Liver (tissue), 9 donors: ENCODE measurements around the gene DSPP. TPM values are rescaled to one million over a fixed set of nuclear protein-coding genes. Genes with fewer than 3 reads are reported as not detected.

ENCODE experiments used
- DNase-seq: peaks from one replicate; pipeline ENCODE4 v3.0.0-alpha.2; 2017; ENCODE audit warnings: low spot score
- H3K27ac ChIP-seq, 2 donors: one replicate each; pipeline ENCODE4 v1.7.0; 2013; ENCODE audit warnings: inconsistent platforms in 2 of 2, low read length in 2 of 2, control low read depth in 1 of 2, low read depth in 1 of 2, mild to moderate bottlenecking in 1 of 2
- H3K27me3 ChIP-seq, 4 donors: one replicate each; pipeline versions ENCODE4 v1.6.1 to v1.7.0; 2013; ENCODE audit warnings: low read length in 3 of 4, inconsistent platforms in 1 of 4, mild to moderate bottlenecking in 1 of 4, moderate library complexity in 1 of 4; ENCODE audit not compliant: control insufficient read depth in 4 of 4, insufficient read depth in 4 of 4
- H3K36me3 ChIP-seq, 4 donors: one replicate each; pipeline versions ENCODE4 v1.6.1 to v1.7.0; 2013; ENCODE audit warnings: low read length in 3 of 4, mild to moderate bottlenecking in 3 of 4, low read depth in 1 of 4, moderate library complexity in 1 of 4; ENCODE audit not compliant: control insufficient read depth in 4 of 4, insufficient read depth in 3 of 4
- H3K4me1 ChIP-seq, 4 donors: one replicate each; pipeline versions ENCODE4 v1.6.1 to v1.7.0; 2013; ENCODE audit warnings: low read length in 3 of 4, mild to moderate bottlenecking in 3 of 4, moderate library complexity in 1 of 4; ENCODE audit not compliant: control insufficient read depth in 4 of 4, insufficient read depth in 4 of 4
- H3K4me3 ChIP-seq, 3 donors: one replicate each; pipeline versions ENCODE4 v1.6.1 to v1.7.0; 2013; ENCODE audit warnings: low read length in 3 of 3, control low read depth in 1 of 3, low read depth in 1 of 3, mild to moderate bottlenecking in 1 of 3
- H3K9ac ChIP-seq, 2 donors: one replicate each; pipeline ENCODE4 v1.7.0; 2013; ENCODE audit warnings: low read length in 2 of 2, mild to moderate bottlenecking in 2 of 2, moderate library complexity in 2 of 2, control low read depth in 1 of 2, low read depth in 1 of 2
- H3K9me3 ChIP-seq, 4 donors: one replicate each; pipeline versions ENCODE4 v1.6.1 to v1.7.0; 2013; ENCODE audit warnings: low read length in 3 of 4; ENCODE audit not compliant: control insufficient read depth in 4 of 4
- EGR1 ChIP-seq, 2 donors: IDR thresholded peaks; 2 replicates each; pipeline ENCODE4 v1.6.1; 2016 to 2018; ENCODE audit warnings: antibody characterized with exemption in 2 of 2, low read depth in 2 of 2
- FOXA1 ChIP-seq: IDR thresholded peaks from 2 replicates; pipeline ENCODE4 v1.6.1; 2016; ENCODE audit warnings: antibody characterized with exemption
- FOXA2 ChIP-seq: IDR thresholded peaks from 2 replicates; pipeline ENCODE4 v1.6.1; 2016; ENCODE audit warnings: antibody characterized with exemption
- GABPA ChIP-seq, 2 donors: IDR thresholded peaks in 1 of 2; conservative IDR thresholded peaks in 1 of 2; 2 replicates each; pipeline ENCODE4 v1.6.1; 2016; ENCODE audit warnings: antibody characterized with exemption in 2 of 2, mild to moderate bottlenecking in 1 of 2, moderate library complexity in 1 of 2
- HNF4A ChIP-seq, 2 donors: conservative IDR thresholded peaks; 2 replicates each; pipeline ENCODE4 v1.6.1; 2016; ENCODE audit warnings: antibody characterized with exemption in 2 of 2, mild to moderate bottlenecking in 2 of 2
- HNF4G ChIP-seq: IDR thresholded peaks from 2 replicates; pipeline ENCODE4 v1.6.1; 2016; ENCODE audit warnings: antibody characterized with exemption
- JUND ChIP-seq, 2 donors: IDR thresholded peaks; 2 replicates each; pipeline ENCODE4 v1.6.1; 2016; ENCODE audit warnings: antibody characterized with exemption in 2 of 2
- NR2F2 ChIP-seq: IDR thresholded peaks from 2 replicates; pipeline ENCODE4 v1.6.1; 2016; ENCODE audit warnings: antibody characterized with exemption
- RAD21 ChIP-seq, 2 donors: IDR thresholded peaks; 2 replicates each; pipeline ENCODE4 v1.6.1; 2016; ENCODE audit warnings: antibody characterized with exemption in 2 of 2, mild to moderate bottlenecking in 2 of 2
- WGBS: extraction: QIAGEN DNeasy Blood & Tissue Kit; methylation state at CpG from one replicate; pipeline ENCODE4 v1.1.7; 2013; 5-methylcytosine and 5-hydroxymethylcytosine counted together
- polyA plus RNA-seq, 2 donors: library from polyadenylated mRNA; stranded (reverse) in 1 of 2; unstranded in 1 of 2; fragments of 200-250 nt in 1 of 2; fragments of >200 nt in 1 of 2; fragmentation: Nextera tagmentation in 1 of 2; extraction: Ambion mirVana in 1 of 2; gene quantifications; one replicate each; pipeline versions ENCODE4 v1.2.1 to v1.2.3, GENCODE V29; 2013 to 2015
- total RNA-seq, 2 donors: library from RNA; depleted of rRNA; stranded (reverse); fragments of >200 nt; gene quantifications; one replicate each; pipeline ENCODE4 v1.2.3, GENCODE V29; 2014
- TF ChIP-seq, protein P1 (sequence below): IDR thresholded peaks from 2 replicates; pipeline ENCODE4 v1.6.1; 2016; ENCODE audit warnings: antibody characterized with exemption, mild to moderate bottlenecking
- TF ChIP-seq, protein P2 (sequence below): IDR thresholded peaks from 2 replicates; pipeline ENCODE4 v1.6.1; 2016; ENCODE audit warnings: antibody characterized with exemption
- donor health status: healthy.
- donor health status: healthy.
- donor health status: healthy.
- donor health status: healthy.
- donor health status: healthy.

The DSPP gene
- total and polyA plus RNA-seq, 4 donors: under 0.01 TPM; not detected in 3

DNA sequence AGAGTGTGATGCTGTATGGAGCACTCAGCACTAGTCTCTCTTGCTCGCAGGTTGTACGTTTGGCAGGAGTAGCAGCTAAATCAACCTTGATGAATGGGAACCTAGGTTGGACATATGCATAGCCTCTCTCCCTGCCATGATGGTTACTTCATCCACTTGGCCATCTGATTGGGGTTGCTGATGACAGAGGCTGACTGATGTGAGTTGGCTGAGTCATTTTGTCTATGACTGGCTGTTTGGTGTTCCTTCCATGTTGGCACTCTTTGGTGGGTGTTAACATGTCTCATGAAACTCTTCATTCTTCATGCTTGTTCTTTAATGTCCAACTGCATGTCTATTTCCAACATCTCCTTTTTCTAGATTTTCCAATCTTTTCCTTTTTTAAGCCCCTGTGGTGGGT is 47.5 kb upstream of the DSPP start:
- no peaks in the 10 kb centered on the region for H3K27me3 ChIP-seq
- TF ChIP-seq, protein P1, sequence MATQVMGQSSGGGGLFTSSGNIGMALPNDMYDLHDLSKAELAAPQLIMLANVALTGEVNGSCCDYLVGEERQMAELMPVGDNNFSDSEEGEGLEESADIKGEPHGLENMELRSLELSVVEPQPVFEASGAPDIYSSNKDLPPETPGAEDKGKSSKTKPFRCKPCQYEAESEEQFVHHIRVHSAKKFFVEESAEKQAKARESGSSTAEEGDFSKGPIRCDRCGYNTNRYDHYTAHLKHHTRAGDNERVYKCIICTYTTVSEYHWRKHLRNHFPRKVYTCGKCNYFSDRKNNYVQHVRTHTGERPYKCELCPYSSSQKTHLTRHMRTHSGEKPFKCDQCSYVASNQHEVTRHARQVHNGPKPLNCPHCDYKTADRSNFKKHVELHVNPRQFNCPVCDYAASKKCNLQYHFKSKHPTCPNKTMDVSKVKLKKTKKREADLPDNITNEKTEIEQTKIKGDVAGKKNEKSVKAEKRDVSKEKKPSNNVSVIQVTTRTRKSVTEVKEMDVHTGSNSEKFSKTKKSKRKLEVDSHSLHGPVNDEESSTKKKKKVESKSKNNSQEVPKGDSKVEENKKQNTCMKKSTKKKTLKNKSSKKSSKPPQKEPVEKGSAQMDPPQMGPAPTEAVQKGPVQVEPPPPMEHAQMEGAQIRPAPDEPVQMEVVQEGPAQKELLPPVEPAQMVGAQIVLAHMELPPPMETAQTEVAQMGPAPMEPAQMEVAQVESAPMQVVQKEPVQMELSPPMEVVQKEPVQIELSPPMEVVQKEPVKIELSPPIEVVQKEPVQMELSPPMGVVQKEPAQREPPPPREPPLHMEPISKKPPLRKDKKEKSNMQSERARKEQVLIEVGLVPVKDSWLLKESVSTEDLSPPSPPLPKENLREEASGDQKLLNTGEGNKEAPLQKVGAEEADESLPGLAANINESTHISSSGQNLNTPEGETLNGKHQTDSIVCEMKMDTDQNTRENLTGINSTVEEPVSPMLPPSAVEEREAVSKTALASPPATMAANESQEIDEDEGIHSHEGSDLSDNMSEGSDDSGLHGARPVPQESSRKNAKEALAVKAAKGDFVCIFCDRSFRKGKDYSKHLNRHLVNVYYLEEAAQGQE: no peak
- TF ChIP-seq GABPA (IDR thresholded peaks at IDR 0.05 in 1 of 2, conservative IDR thresholded peaks at IDR 0.05 in 1 of 2): no peak
- no peak for TF ChIP-seq HNF4G
- no peak for TF ChIP-seq FOXA2
- DNase-seq: no peak
- H3K9ac ChIP-seq: no peak overlapping the region
- no peaks in the 10 kb centered on the region for H3K9me3 ChIP-seq
- no peak overlapping the region for H3K27ac ChIP-seq
- no peaks in the 10 kb centered on the region for H3K36me3 ChIP-seq
- 90% methylated on average over 2 of the region's 2 CpGs for WGBS
- no peaks in the 10 kb centered on the region for H3K4me1 ChIP-seq
- H3K4me3 ChIP-seq: no peak overlapping the region

DNA sequence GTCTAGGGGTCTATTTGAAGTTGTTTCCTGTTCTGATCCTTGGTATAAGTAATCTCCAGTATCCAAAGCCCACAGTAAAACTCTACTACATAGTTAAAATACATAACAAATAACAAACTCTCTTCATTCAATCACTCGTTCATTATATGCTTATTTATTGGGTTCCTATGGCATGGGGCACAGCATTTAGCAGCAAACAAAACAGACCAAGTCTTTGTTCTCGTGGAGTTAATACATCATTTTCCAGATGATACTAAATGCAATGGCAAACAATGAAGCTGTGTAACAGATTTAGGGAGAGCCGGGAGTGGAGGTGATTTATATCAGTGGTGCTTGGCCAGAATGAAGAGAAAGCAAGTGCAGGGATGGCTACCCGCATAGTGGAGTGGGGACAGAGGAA is 42.6 kb upstream of the DSPP start:
- TF ChIP-seq, protein P1: no peak
- TF ChIP-seq EGR1 (IDR thresholded peaks at IDR 0.05; ENCODE audit: low read depth in 2 of 2) (no peak), HNF4A (conservative IDR thresholded peaks at IDR 0.05) (no peak), FOXA1 (no peak), JUND (IDR thresholded peaks at IDR 0.05) (no peak), RAD21 (IDR thresholded peaks at IDR 0.05) (no peak), FOXA2 (no peak), NR2F2 (no peak)
- TF ChIP-seq, protein P2, sequence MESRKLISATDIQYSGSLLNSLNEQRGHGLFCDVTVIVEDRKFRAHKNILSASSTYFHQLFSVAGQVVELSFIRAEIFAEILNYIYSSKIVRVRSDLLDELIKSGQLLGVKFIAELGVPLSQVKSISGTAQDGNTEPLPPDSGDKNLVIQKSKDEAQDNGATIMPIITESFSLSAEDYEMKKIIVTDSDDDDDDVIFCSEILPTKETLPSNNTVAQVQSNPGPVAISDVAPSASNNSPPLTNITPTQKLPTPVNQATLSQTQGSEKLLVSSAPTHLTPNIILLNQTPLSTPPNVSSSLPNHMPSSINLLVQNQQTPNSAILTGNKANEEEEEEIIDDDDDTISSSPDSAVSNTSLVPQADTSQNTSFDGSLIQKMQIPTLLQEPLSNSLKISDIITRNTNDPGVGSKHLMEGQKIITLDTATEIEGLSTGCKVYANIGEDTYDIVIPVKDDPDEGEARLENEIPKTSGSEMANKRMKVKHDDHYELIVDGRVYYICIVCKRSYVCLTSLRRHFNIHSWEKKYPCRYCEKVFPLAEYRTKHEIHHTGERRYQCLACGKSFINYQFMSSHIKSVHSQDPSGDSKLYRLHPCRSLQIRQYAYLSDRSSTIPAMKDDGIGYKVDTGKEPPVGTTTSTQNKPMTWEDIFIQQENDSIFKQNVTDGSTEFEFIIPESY: no peak
- DNase-seq: no peak
- Histone ChIP-seq H3K4me3 (no peak overlapping the region), H3K9me3 (no peaks in the 10 kb centered on the region), H3K27me3 (no peaks in the 10 kb centered on the region), H3K27ac (no peak overlapping the region), H3K4me1 (no peaks in the 10 kb centered on the region), H3K36me3 (no peaks in the 10 kb centered on the region), H3K9ac (no peak overlapping the region)
- WGBS: 83% methylated on average over 4 of the region's 4 CpGs
